K562 (cell line): Measurements from ENCODE around the gene HSF2BP. TPM values are rescaled to one million over a fixed set of nuclear protein-coding genes. Genes with fewer than 3 reads are reported as not detected.

Source experiments
- ATAC-seq: fragments of 200-7000 bp; cut with Tn5 transposase; 3 replicates; pipeline ENCODE4 v1.9.1; 2020; ENCODE audit warnings: moderate library complexity
- BruUV-seq: library from RNA; stranded (reverse); fragments of 400-500 nt; replicated peaks from 2 replicates; lab custom pipeline; 2021; lab: Mats Ljungman, UMichigan
- CTCF ChIA-PET: fragments of 300-600 bp; formaldehyde crosslinking; extraction: SDS; loops from one replicate; lab custom pipeline; 2021; ENCODE audit warnings: low intra/inter-chr PET ratio; lab: Yijun Ruan, JAX
- POLR2A ChIA-PET: fragments of 300-600, 350-650 bp; sonication (Branson Sonifier 250); formaldehyde crosslinking; extraction: SDS; loops from one replicate; lab custom pipeline; 2021; ENCODE audit warnings: antibody characterized with exemption, inconsistent platforms; lab: Yijun Ruan, JAX
- DNase-seq, 4 experiments: peaks; one replicate each; pipeline versions ENCODE4 v3.0.0 to v3.0.0-alpha.2; 2011 to 2018; ENCODE audit warnings: low spot score in 3 of 4, mixed read lengths in 3 of 4; ENCODE audit errors: extremely low read depth in 1 of 4
- FAIRE-seq: peaks from 2 replicates; lab custom pipeline; 2011; peaks lifted over from hg19 to GRCh38; lab: Jason Lieb, UNC
- H2AFZ ChIP-seq: 2 replicates; pipeline ENCODE4 v1.6.0; 2011; ENCODE audit warnings: low read depth, low read length, control low read depth, inconsistent platforms
- H3K27ac ChIP-seq: fragments of 200-600 bp; 3 replicates; pipeline ENCODE4 v1.8.0; 2011; ENCODE audit warnings: low read depth, mild to moderate bottlenecking, control low read depth, inconsistent platforms, low read length, moderate library complexity, mixed read lengths; ENCODE audit errors: extremely low read depth
- H3K27me3 ChIP-seq, 2 experiments: fragments of 300-600 bp in 1 of 2; 2 replicates in 1 of 2; 3 replicates in 1 of 2; pipeline versions ENCODE4 v1.6.0 to v1.8.0; 2011; ENCODE audit warnings: inconsistent platforms in 2 of 2, low read length in 2 of 2, mild to moderate bottlenecking in 1 of 2, mixed read lengths in 1 of 2, moderate library complexity in 1 of 2; ENCODE audit not compliant: control insufficient read depth in 2 of 2, insufficient read depth in 2 of 2
- H3K36me3 ChIP-seq: fragments of 300-600 bp; 3 replicates; pipeline ENCODE4 v1.8.0; 2011; ENCODE audit warnings: mild to moderate bottlenecking, low read length, inconsistent platforms; ENCODE audit not compliant: control insufficient read depth, insufficient read depth
- H3K4me1 ChIP-seq, 2 experiments: fragments of 200-600 bp in 1 of 2; replicated peaks in 1 of 2; 2 replicates in 1 of 2; 3 replicates in 1 of 2; pipeline versions ENCODE4 v1.5.1 to v1.8.0; 2011; ENCODE audit warnings: inconsistent platforms in 2 of 2, low read length in 2 of 2, mild to moderate bottlenecking in 1 of 2, mixed read lengths in 1 of 2, moderate library complexity in 1 of 2; ENCODE audit not compliant: control insufficient read depth in 2 of 2, insufficient read depth in 2 of 2
- H3K4me2 ChIP-seq: 2 replicates; pipeline ENCODE4 v1.6.1; 2011; ENCODE audit warnings: low read length, control low read depth, inconsistent platforms, mixed read lengths; ENCODE audit not compliant: insufficient read depth
- H3K4me3 ChIP-seq: fragments of 200-600 bp; sonication (generic), shearing (Covaris generic); 2 replicates; pipeline ENCODE4 v1.5.1; 2016; ENCODE audit warnings: control low read depth, inconsistent platforms
- H3K79me2 ChIP-seq: fragments of 200-600 bp; 3 replicates; pipeline ENCODE4 v1.8.0; 2011; ENCODE audit warnings: low read length, inconsistent platforms; ENCODE audit not compliant: control insufficient read depth, insufficient read depth
- H3K9ac ChIP-seq, 2 experiments: 2 replicates each; pipeline versions ENCODE4 v1.6.0 to v1.6.1; 2011; ENCODE audit warnings: low read depth in 2 of 2, low read length in 2 of 2, control low read depth in 1 of 2, inconsistent platforms in 1 of 2, mild to moderate bottlenecking in 1 of 2, mixed read lengths in 1 of 2; ENCODE audit not compliant: insufficient read depth in 1 of 2
- H3K9me1 ChIP-seq: one replicate; pipeline ENCODE4 v1.6.0; 2011; ENCODE audit warnings: inconsistent platforms, mild to moderate bottlenecking, low read length, moderate library complexity; ENCODE audit not compliant: control insufficient read depth, insufficient read depth
- H3K9me3 ChIP-seq: replicated peaks from 2 replicates; pipeline ENCODE4 v1.5.1; 2011; ENCODE audit warnings: low read depth, low read length, inconsistent platforms; ENCODE audit not compliant: control insufficient read depth, insufficient read depth
- H4K20me1 ChIP-seq: replicated peaks from 2 replicates; pipeline ENCODE4 v1.6.1; 2011; ENCODE audit warnings: low read length, inconsistent platforms, mixed read lengths; ENCODE audit not compliant: control insufficient read depth, insufficient read depth
- ETV1 ChIP-seq: fragments of 450-650 bp; conservative IDR thresholded peaks from 2 replicates; pipeline ENCODE4 v1.6.1; 2016; ENCODE audit warnings: missing genetic modification characterization, control low read depth, low read depth, missing compliant biosample characterization
- GATAD2B ChIP-seq: fragments of 450-650 bp; IDR thresholded peaks from 2 replicates; pipeline ENCODE4 v1.6.1; 2017; ENCODE audit warnings: mild to moderate bottlenecking, borderline replicate concordance
- HNRNPH1 ChIP-seq: fragments of 200-400 bp; formaldehyde crosslinking; optimal IDR thresholded peaks from 2 replicates; pipeline ENCODE3; 2017; ENCODE audit warnings: low read depth, mild to moderate bottlenecking, low read length, moderate library complexity
- MITF ChIP-seq: IDR thresholded peaks from 2 replicates; pipeline ENCODE4 v1.6.1; 2014; ENCODE audit warnings: antibody characterized with exemption
- SAP30 ChIP-seq: fragments of 200-600 bp; sonication (generic); IDR thresholded peaks from 2 replicates; pipeline ENCODE4 v1.6.1; 2012; ENCODE audit warnings: borderline replicate concordance, low read depth, mild to moderate bottlenecking, moderate library complexity, low read length, control low read depth, inconsistent platforms; ENCODE audit not compliant: insufficient read depth, poor library complexity, severe bottlenecking
- SRSF1 ChIP-seq: fragments of 200-400 bp; formaldehyde crosslinking; IDR thresholded peaks from 2 replicates; pipeline ENCODE4 v1.6.1; 2017; ENCODE audit warnings: mild to moderate bottlenecking, low read depth, low read length, moderate library complexity
- ZNF224 ChIP-seq: sonication (generic); formaldehyde crosslinking; IDR thresholded peaks from 2 replicates; pipeline ENCODE4 v1.8.0; 2022; ENCODE audit warnings: mild to moderate bottlenecking, missing genetic modification reagents
- ZZZ3 ChIP-seq: fragments of 450-650 bp; IDR thresholded peaks from 2 replicates; pipeline ENCODE4 v1.6.1; 2016; ENCODE audit warnings: antibody characterized with exemption, mild to moderate bottlenecking, moderate library complexity
- WGBS: fragments of 100-300 bp; shearing (Covaris generic); methylation state at CpG from one replicate; pipeline ENCODE4 v1.1.6; 2016; ENCODE audit warnings: low coverage, mixed read lengths; ENCODE audit not compliant: insufficient coverage; ENCODE audit errors: missing lambda C conversion rate; 5-methylcytosine and 5-hydroxymethylcytosine counted together
- in situ Hi-C: fragments of 300-500 bp; cut with MboI; formaldehyde crosslinking; loops from 4 replicates; pipeline ENCODE4 v1.15.0; 2018; ENCODE audit warnings: inconsistent platforms, mixed read lengths
- intact Hi-C: fragments of 100-400 bp; cut with micrococcal nuclease; formaldehyde crosslinking; loops from 2 replicates; pipeline ENCODE4 v1.14.2; 2022
- polyA plus RNA-seq, 8 experiments: library from polyadenylated mRNA; depleted of rRNA in 4 of 8; stranded (reverse) in 5 of 8; unstranded in 3 of 8; fragments of >200 nt; fragmentation: Nextera tagmentation in 2 of 8; fragmentation: Illumina TruSeq in 1 of 8; extraction: Ambion mirVana in 2 of 8; extraction: Trizol in 1 of 8; gene quantifications; 2 replicates each; pipeline versions ENCODE4 v1.2.1 to v1.2.3, GENCODE V29; 2011 to 2014; ENCODE audit warnings: inconsistent platforms in 1 of 8, missing spikeins in 1 of 8
- total RNA-seq, 7 experiments: library from RNA; depleted of rRNA in 6 of 7; stranded (reverse); fragments of >200 nt in 6 of 7; fragmentation: Illumina TruSeq in 2 of 7; extraction: Trizol in 2 of 7; gene quantifications; 2 replicates each; pipeline versions ENCODE4 v1.2.1 to v1.2.3, GENCODE V29; 2011 to 2021; ENCODE audit warnings: low replicate concordance in 1 of 7

Gene HSF2BP
- total and polyA plus RNA-seq, 9 of the 15 experiments (the other 6 are each of a cell fraction or from before 2014, with no cell fraction given), result 0.04 to 0.57 (median 0.20) TPM; not detected in 2

- Histone ChIP-seq H3K27me3 (peaks cover 33 to 55% of the 10 kb centered on the region in 2 experiments), H3K4me2 (no peak overlapping the region), H3K9ac (no peak overlapping the region), H3K79me2 (no peaks in the 10 kb centered on the region), H3K9me3 (no peaks in the 10 kb centered on the region), H4K20me1 (0 out of 2 replicates have a peak, but pooled peaks cover under 1% of the 10 kb centered on the region), H3K4me1 (peaks cover 0 to 4% of the 10 kb centered on the region in 2 experiments; a peak in 1 of 5 replicates), H3K4me3 (no peak overlapping the region), H2AFZ (no peak overlapping the region), H3K9me1 (no peaks in the 10 kb centered on the region), H3K27ac (no peak overlapping the region), H3K36me3 (no peaks in the 10 kb centered on the region)
- in situ Hi-C loops, result no loop called here
- intact Hi-C loops, result no loop called here
- 0% methylated on average over 6 of the region's 6 CpGs for WGBS
- FAIRE-seq (no peak), DNase-seq (no peak), ATAC-seq (no peak)
- no peak for TF ChIP-seq HNRNPH1
- TF ChIP-seq SAP30, result no peak
- TF ChIP-seq ZNF224 (CRISPR knock-in tag), result no peak
- TF ChIP-seq SRSF1, result no peak
- no peak for TF ChIP-seq MITF
- no peak for TF ChIP-seq ETV1 (tag)
- TF ChIP-seq GATAD2B, result no peak
- TF ChIP-seq ZZZ3, result no peak
- no TSS peak for BruUV-seq
- ChIA-PET POLR2A (no interaction called here), CTCF (no interaction called here)
Observed at GRCh38 chr21:43578677-43579303, 80.5 kb downstream of the HSF2BP start.
